Mammary epithelial cell (primary cell): ENCODE measurements around the gene MAPT.

Source experiments
- EZH2 ChIP-seq: IDR thresholded peaks from 2 replicates; pipeline ENCODE4 v1.6.1; 2012; ENCODE audit warnings: low read length, inconsistent platforms, borderline replicate concordance
- TF ChIP-seq, protein P1 (sequence below), 2 donors: IDR thresholded peaks in 1 of 2; conservative IDR thresholded peaks in 1 of 2; 2 replicates each; pipeline ENCODE4 v1.5.1; 2011 to 2012; ENCODE audit warnings: inconsistent platforms in 2 of 2, low read length in 2 of 2, mild to moderate bottlenecking in 2 of 2, control low read depth in 1 of 2, low read depth in 1 of 2; ENCODE audit not compliant: insufficient read depth in 1 of 2; ENCODE audit errors: extremely low read depth in 1 of 2

DNA sequence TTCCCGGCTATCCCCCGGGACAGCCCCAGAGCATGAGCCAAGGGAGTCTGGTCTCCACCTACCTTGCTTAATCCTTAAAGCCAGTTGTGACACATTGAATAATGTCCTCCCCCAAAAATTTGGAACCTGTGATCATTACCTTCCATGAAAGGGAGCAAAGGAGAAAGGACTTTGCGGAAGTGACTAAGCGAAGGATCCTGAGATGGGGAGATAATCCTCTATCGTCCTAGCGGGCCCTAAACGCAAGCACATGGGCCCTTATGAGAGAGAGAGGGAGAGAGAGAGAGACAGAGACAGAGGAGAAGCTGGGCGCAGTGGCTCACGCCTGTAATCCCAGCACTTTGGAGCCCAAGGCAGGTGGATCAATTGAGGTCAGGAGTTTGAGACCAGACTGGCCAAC lies 40.1 kb upstream of the MAPT start:
- TF ChIP-seq, protein P1, sequence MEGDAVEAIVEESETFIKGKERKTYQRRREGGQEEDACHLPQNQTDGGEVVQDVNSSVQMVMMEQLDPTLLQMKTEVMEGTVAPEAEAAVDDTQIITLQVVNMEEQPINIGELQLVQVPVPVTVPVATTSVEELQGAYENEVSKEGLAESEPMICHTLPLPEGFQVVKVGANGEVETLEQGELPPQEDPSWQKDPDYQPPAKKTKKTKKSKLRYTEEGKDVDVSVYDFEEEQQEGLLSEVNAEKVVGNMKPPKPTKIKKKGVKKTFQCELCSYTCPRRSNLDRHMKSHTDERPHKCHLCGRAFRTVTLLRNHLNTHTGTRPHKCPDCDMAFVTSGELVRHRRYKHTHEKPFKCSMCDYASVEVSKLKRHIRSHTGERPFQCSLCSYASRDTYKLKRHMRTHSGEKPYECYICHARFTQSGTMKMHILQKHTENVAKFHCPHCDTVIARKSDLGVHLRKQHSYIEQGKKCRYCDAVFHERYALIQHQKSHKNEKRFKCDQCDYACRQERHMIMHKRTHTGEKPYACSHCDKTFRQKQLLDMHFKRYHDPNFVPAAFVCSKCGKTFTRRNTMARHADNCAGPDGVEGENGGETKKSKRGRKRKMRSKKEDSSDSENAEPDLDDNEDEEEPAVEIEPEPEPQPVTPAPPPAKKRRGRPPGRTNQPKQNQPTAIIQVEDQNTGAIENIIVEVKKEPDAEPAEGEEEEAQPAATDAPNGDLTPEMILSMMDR (conservative IDR thresholded peaks at IDR 0.05 in 1 of 2, IDR thresholded peaks at IDR 0.05 in 1 of 2; ENCODE audit: extremely low read depth in 1 of 2, insufficient read depth in 1 of 2, low read depth in 1 of 2, low read length in 2 of 2): no peak
- no peak for TF ChIP-seq EZH2
